HT-29 (cell line): Measurements from ENCODE around the gene CARD14. TPM values are rescaled to one million over a fixed set of nuclear protein-coding genes. Genes with fewer than 3 reads are reported as not detected.
A peak's percentile ranks its signal among the peaks of the same experiment; 100 is the strongest.
"Not testable (repeated sequence)": the region's sequence is repeated elsewhere in the genome, so short reads cannot be mapped to it uniquely, and the experiment has no call there.

Experiments
- DNase-seq: peaks from one replicate; pipeline ENCODE4 v3.0.0-alpha.2; 2015; ENCODE audit warnings: low spot score
- total RNA-seq: library from RNA; depleted of rRNA; stranded (reverse); fragments of >200 nt; shearing (Covaris generic); gene quantifications from 2 replicates; pipeline ENCODE4 v1.2.3, GENCODE V29; 2014

Gene CARD14
- total RNA-seq, 1 experiment from 2014 or later: 1.7 TPM

GRCh38 chr17:80147035-80147822, 22.6 kb upstream of the CARD14 start, which contains the start of gene EIF4A3:
TSS of gene EIF4A3 (minus strand) at chr17:80147128. CDS start at chr17:80146961, 167 bp downstream.
- peak; percentile 96 for DNase-seq

DNA sequence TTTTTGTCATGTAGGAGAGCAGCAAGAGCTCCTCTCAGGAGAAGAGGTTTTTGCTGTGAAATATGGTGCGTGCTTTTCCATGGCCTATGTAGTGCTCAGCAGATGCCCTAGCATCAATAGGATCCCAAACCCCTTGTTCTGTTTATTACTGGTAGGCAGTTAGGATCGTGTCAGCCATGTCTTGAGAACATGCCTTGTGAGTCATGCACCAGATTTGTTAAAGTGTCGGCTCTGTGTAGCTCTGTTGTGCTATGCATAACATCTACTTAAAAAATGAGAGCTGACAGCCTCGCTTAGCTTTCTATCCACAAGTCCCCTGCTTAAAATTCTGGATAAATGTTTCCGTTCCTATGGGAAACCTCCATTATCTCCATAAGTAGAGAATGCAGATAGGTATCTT, 18.5 kb upstream of the CARD14 start:
- no peak for DNase-seq

DNA sequence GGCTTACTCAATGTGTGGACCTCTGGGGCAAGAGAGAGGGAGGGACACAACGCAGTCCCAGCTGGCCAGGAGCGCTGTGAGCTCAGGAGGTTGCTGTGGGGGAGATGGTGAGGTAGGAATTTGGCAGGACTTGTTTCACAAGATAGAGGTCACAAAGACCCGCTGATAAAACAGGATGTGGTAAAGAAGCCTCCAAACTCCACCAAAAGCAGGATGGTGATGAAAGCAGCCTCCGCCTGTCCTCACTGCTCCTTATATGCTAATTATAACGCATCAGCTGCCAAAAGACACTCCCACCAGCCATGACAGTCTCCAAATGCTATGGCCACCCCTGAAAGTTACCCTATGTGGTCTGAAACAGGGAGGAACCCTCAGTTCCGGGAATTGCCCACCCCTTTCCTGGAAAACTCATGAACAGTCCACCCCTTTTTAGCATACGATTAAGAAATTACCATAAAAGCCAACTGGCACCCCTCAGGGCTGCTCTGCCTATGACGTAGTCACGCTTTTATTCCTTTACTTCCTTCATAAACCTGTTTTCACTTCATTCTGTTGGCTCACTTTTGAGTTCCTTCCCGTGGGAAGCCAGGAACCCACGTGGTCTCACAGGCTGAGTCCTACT, 17.6 kb upstream of the CARD14 start:
- no peak for DNase-seq

DNA sequence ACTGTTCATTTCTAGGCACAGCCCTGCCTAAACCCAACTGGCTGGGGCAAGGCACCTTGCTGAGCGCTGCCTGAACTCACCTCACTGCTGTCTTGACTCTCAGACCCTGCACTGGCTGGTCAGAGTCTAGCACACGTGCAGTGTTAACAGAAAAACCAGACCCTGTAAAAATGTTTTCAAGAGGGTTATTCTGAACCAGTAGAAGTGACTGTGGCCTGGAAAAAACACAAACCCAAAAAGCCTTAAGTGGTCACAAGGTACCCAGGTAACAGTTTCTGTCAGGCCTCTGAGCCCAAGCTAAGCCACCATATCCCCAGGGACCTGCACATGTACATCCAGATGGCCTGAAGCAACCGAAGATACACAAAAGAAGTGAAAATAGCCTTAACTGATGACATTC, 16.8 kb upstream of the CARD14 start:
- DNase-seq: no peak

DNA sequence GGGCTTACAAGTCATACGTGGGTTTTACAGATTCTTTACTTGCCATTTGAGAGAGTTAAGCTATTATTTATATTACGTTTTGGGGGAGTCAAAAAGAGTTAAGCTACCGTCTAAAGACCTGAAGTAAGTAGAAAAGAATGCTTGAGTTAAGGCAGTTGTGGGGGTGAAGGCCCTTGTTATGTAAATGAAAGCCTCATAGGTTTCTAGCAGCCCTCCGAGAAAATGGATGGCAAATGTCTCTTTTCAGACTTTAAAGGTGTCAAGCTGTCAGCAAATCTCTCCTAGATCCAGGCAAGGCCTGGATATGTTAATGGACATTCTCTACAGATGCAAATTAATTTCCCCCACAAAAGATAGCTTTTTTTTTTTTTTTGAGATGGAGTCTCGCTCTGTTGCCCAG, 15.7 kb upstream of the CARD14 start:
- no peak for DNase-seq

DNA sequence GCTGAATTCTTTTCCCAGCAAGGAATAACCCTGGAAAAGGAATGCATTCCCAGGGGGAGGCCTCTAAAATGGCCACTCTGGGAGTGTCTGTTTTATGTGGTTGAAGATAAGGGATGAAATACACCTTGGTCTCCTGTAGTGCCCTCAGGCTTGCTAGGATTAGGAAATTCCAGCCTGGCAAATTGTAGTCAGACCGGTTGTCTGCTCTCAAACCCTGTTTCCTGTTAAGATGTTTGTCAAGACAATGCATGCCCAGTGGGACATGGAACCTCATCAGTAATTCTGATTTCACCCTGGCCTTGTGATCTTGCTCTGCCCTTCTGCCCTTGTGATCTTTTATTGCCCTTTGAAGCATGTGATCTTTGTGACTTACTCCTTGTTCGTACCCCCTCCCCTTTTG, 14.2 kb upstream of the CARD14 start:
- not testable (repeated sequence) for DNase-seq

- no peak for DNase-seq
Observed at GRCh38 chr17:80158846-80159245, 11.0 kb upstream of the CARD14 start.

- no peak for DNase-seq
Observed at GRCh38 chr17:80160536-80160935, 9.3 kb upstream of the CARD14 start.

GRCh38 chr17:80163336-80163735, 6.5 kb upstream of the CARD14 start:
- DNase-seq: no peak

DNA sequence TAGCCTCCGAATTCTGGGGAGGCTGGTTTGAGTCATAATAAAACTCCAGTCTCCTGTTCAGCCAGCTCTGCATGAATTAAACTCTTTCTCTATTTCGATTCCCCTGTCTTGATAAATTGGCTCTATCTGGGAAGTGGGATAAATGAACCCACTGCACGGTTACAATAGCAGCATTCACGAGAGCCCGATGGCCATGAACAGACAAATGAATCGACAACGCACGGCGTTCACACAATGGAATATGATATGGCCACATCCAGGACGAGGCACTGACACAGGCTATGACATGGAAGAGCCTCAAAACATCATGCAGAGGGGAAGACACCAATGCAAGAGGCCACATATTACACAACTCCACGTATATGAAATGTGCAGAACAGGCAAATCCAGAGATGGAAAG, 5.6 kb upstream of the CARD14 start:
- DNase-seq: no peak

- peak; percentile 44 for DNase-seq
Observed at GRCh38 chr17:80166446-80166845, 3.4 kb upstream of the CARD14 start.

GRCh38 chr17:80168371-80168770, 1.5 kb upstream of the CARD14 start:
- DNase-seq: no peak

DNA sequence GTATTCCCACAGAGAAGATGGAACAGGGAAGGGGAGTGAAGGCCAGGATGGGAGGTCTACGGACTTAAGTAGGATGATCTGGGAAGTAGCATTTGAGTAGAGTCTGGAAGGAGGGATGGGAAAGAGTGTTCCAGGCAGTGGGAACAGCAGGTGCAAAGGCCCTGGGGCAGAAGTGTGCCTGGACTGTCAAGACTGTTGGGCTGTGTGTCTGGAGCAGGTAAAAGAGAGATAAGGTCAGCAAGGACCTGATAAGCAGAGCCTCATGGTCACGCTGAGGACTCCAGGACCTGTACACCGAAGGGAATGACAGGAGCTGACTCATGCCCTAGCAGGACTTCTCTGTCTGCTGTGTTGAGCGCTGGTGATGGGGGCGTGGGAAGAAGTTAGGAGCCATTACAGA, 723 bp upstream of the CARD14 start:
- no peak for DNase-seq

DNA sequence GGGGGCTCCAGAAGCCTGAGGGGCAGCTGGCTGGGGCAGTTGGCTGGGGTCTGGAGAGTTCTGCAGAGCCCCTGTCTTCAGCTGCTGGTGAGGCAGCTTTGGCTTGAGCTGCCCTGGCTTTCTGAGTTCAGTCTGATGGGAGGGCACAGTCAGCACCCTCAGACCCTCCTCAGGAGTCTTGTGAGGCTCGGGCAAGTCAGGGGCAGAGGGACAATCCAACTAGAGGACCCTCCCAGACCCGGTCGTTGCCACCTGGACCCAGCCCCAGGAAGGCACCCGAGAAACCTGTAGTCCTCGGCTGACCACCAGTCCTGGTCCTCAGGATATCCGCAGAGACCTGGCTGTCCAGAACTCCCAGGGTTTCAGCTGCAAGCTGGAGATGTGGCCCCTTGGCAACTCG, 1.9 kb downstream of the CARD14 start:
- DNase-seq: no peak

DNA sequence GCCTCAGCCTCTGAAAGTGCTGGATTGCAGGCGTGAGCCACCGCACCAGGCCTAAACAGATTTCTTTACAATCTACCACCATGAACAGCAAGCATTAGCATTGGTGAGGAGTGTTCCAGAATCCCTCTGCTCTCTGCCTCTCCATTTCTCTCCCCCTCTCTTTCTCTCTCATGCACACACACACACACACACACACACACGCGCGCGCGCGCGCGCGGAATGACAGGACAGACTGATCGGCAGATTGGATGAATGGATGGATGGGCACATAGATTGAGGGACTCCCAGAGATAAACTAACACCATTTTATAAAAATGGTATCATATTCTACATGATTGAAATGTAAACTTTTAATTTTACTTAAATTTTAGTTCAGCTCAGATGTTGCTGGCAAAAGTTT, 3.3 kb downstream of the CARD14 start:
- no peak for DNase-seq

DNA sequence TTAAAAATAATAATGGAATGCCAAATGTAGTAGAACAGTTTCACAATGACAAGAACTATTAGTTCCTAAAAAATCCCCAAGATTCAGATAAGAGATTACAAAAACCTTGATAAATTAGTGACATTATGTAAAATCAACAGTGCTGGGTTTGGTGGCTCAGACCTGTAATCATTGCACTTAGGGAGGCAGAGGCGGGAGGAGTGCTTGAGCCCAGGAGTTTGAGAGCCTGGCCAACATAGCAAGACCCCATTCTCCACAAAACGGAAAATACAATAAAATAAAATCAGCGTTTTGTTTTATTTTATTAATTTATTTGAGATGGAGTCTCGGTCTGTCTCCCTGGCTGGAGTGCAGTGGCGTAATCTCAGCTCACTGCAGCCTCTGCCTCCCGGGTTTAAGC, 4.1 kb downstream of the CARD14 start:
- no peak for DNase-seq

- no peak for DNase-seq
Observed at GRCh38 chr17:80176757-80177156, 6.9 kb downstream of the CARD14 start.

GRCh38 chr17:80177986-80178595, 8.3 kb downstream of the CARD14 start:
- peak; percentile 67 for DNase-seq

DNA sequence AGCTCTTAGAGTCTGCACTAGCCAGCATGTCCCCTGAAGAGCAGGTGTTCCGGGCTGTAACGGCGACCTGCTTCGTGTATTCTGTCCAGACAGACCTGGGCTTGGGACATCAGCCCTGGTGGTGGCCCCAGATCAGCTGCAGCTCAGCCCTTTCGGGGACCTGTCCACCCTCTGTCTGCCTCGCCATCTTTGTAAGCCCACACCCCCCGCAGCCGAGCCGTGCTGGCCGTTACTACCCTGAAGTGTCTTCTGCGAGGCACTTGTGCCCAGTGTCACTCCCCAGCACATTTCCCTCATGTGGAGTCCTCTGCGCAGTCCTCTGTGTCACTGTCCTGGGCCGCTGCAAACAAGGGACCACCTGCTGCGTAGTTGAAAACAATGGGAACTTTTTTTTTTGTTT, 10.4 kb downstream of the CARD14 start:
- DNase-seq: no peak

- no peak for DNase-seq
Observed at GRCh38 chr17:80181431-80181830, 11.6 kb downstream of the CARD14 start.

- no peak for DNase-seq
Observed at GRCh38 chr17:80182118-80182844, 12.5 kb downstream of the CARD14 start.

- no peak for DNase-seq
Observed at GRCh38 chr17:80182845-80183223, 13.0 kb downstream of the CARD14 start.
